H1 (cell line): ENCODE data around the gene OR6C70. TPM values are rescaled to one million over a fixed set of nuclear protein-coding genes. Genes with fewer than 3 reads are reported as not detected.
A peak's percentile ranks its signal among the peaks of the same experiment; 100 is the strongest.
"Not testable (repeated sequence)": the region's sequence is repeated elsewhere in the genome, so short reads cannot be mapped to it uniquely, and the experiment has no call there.

ENCODE experiments used
- CTCF ChIA-PET: fragments of 300-600 bp; sonication (Branson Sonifier 250); formaldehyde crosslinking; loops from one replicate; lab custom pipeline; 2021; ENCODE audit not compliant: partially characterized antibody; lab: Charles Lee
- POLR2A ChIA-PET: fragments of 300-600 bp; sonication (Branson Sonifier 250); formaldehyde crosslinking; loops from one replicate; lab custom pipeline; 2021; ENCODE audit warnings: inconsistent platforms; ENCODE audit not compliant: partially characterized antibody; lab: Charles Lee
- DNase-seq, 2 experiments: peaks; one replicate each; pipeline versions ENCODE4 v3.0.0 to v3.0.0-alpha.2; 2010 to 2022; ENCODE audit warnings: low spot score in 2 of 2, low read depth in 1 of 2, mixed read lengths in 1 of 2
- FAIRE-seq: peaks from 2 replicates; lab custom pipeline; 2011; peaks lifted over from hg19 to GRCh38; lab: Jason Lieb, UNC
- H2AFZ ChIP-seq: 2 replicates; pipeline ENCODE4 v1.8.1; 2012; ENCODE audit warnings: low read length, inconsistent platforms
- H2AK5ac ChIP-seq: 2 replicates; pipeline ENCODE4 v1.6.1; 2013; ENCODE audit warnings: low read depth, low read length
- H2BK120ac ChIP-seq: replicated peaks from 2 replicates; pipeline ENCODE3; 2013; ENCODE audit warnings: low read depth, low read length, inconsistent platforms
- H2BK12ac ChIP-seq: 2 replicates; pipeline ENCODE4 v1.6.1; 2013; ENCODE audit warnings: low read depth, low read length
- H2BK15ac ChIP-seq: 2 replicates; pipeline ENCODE4 v1.6.1; 2013; ENCODE audit warnings: low read length
- H2BK20ac ChIP-seq: 2 replicates; pipeline ENCODE4 v1.6.1; 2013; ENCODE audit warnings: low read length
- H2BK5ac ChIP-seq: 2 replicates; pipeline ENCODE4 v1.6.1; 2013; ENCODE audit warnings: low read depth, low read length
- H3K14ac ChIP-seq: 2 replicates; pipeline ENCODE4 v1.6.1; 2013; ENCODE audit warnings: inconsistent platforms; ENCODE audit not compliant: insufficient read length
- H3K18ac ChIP-seq: 2 replicates; pipeline ENCODE4 v1.6.1; 2013; ENCODE audit warnings: low read length; ENCODE audit errors: extremely low read depth
- H3K23ac ChIP-seq: 2 replicates; pipeline ENCODE4 v1.6.1; 2013; ENCODE audit warnings: inconsistent platforms; ENCODE audit not compliant: insufficient read length
- H3K23me2 ChIP-seq: 2 replicates; pipeline ENCODE4 v1.6.1; 2013; ENCODE audit warnings: low read depth, low read length
- H3K27ac ChIP-seq: 2 replicates; pipeline ENCODE4 v1.6.1; 2011; ENCODE audit warnings: low read depth, low read length, inconsistent platforms
- H3K27me3 ChIP-seq, 4 experiments: replicated peaks in 1 of 4; 1 replicate in 1 of 4; 2 replicates in 3 of 4; pipeline versions ENCODE4 v1.6.1 to v1.8.1; 2011 to 2013; ENCODE audit warnings: low read length in 3 of 4, mild to moderate bottlenecking in 3 of 4, inconsistent platforms in 2 of 4, mixed read lengths in 2 of 4, moderate library complexity in 1 of 4; ENCODE audit not compliant: control insufficient read depth in 3 of 4, insufficient read depth in 3 of 4; ENCODE audit errors: extremely low read depth in 1 of 4
- H3K36me3 ChIP-seq, 4 experiments: 2 replicates each; pipeline versions ENCODE4 v1.6.1 to v1.8.1; 2011 to 2013; ENCODE audit warnings: mild to moderate bottlenecking in 4 of 4, low read length in 3 of 4, moderate library complexity in 2 of 4, control low read depth in 1 of 4, inconsistent platforms in 1 of 4; ENCODE audit not compliant: insufficient read depth in 4 of 4, control insufficient read depth in 2 of 4
- H3K4ac ChIP-seq: replicated peaks from 2 replicates; pipeline ENCODE3; 2013; ENCODE audit warnings: low read length, low read depth, mixed read lengths, inconsistent platforms; ENCODE audit not compliant: insufficient read length
- H3K4me1 ChIP-seq, 4 experiments: replicated peaks in 1 of 4; 1 replicate in 1 of 4; 2 replicates in 3 of 4; pipeline versions ENCODE4 v1.6.1 to v1.8.1; 2011 to 2013; ENCODE audit warnings: low read length in 3 of 4, inconsistent platforms in 2 of 4, mixed read lengths in 1 of 4; ENCODE audit not compliant: insufficient read depth in 4 of 4, control insufficient read depth in 3 of 4
- H3K4me2 ChIP-seq, 2 experiments: 2 replicates each; pipeline versions ENCODE4 v1.6.1 to v1.8.1; 2011 to 2013; ENCODE audit warnings: low read depth in 2 of 2, low read length in 2 of 2, control low read depth in 1 of 2, inconsistent platforms in 1 of 2, mild to moderate bottlenecking in 1 of 2; ENCODE audit not compliant: insufficient read depth in 1 of 2
- H3K4me3 ChIP-seq, 4 experiments: fragments of 200-600, 300-600 bp in 1 of 4; sonication (generic), shearing (Covaris generic), sonication (Bioruptor Twin) in 1 of 4; 2 replicates each; pipeline versions ENCODE4 v1.5.1 to v1.8.1; 2011 to 2016; ENCODE audit warnings: low read length in 4 of 4, low read depth in 3 of 4, control low read depth in 2 of 4, inconsistent platforms in 2 of 4, mild to moderate bottlenecking in 2 of 4, mixed read lengths in 1 of 4, moderate library complexity in 1 of 4; ENCODE audit not compliant: insufficient read depth in 2 of 4; ENCODE audit errors: extremely low read depth in 1 of 4
- H3K56ac ChIP-seq: replicated peaks from 2 replicates; pipeline ENCODE3; 2013; ENCODE audit warnings: low read depth, mild to moderate bottlenecking, mixed read lengths, low read length, inconsistent platforms; ENCODE audit not compliant: insufficient read length
- H3K79me1 ChIP-seq: 2 replicates; pipeline ENCODE4 v1.6.1; 2013; ENCODE audit warnings: low read depth, low read length, control low read depth
- H3K79me2 ChIP-seq, 2 experiments: 2 replicates each; pipeline versions ENCODE4 v1.6.1 to v1.8.1; 2012 to 2013; ENCODE audit warnings: low read length in 2 of 2, mild to moderate bottlenecking in 2 of 2, inconsistent platforms in 1 of 2; ENCODE audit not compliant: insufficient read depth in 2 of 2, control insufficient read depth in 1 of 2
- H3K9ac ChIP-seq, 4 experiments: replicated peaks in 1 of 4; 1 replicate in 1 of 4; 2 replicates in 3 of 4; pipeline versions ENCODE4 v1.6.1 to v1.8.1; 2011 to 2013; ENCODE audit warnings: low read depth in 3 of 4, low read length in 3 of 4, control low read depth in 2 of 4, mild to moderate bottlenecking in 2 of 4, moderate library complexity in 2 of 4, inconsistent platforms in 1 of 4; ENCODE audit errors: extremely low read depth in 1 of 4
- H3K9me3 ChIP-seq, 2 experiments: 2 replicates each; pipeline versions ENCODE4 v1.6.1 to v1.8.1; 2012 to 2013; ENCODE audit warnings: mild to moderate bottlenecking in 2 of 2, moderate library complexity in 2 of 2, control low read depth in 1 of 2, inconsistent platforms in 1 of 2, low read depth in 1 of 2, low read length in 1 of 2, mixed read lengths in 1 of 2; ENCODE audit not compliant: insufficient read depth in 2 of 2
- H4K20me1 ChIP-seq, 2 experiments: replicated peaks in 1 of 2; 2 replicates each; pipeline versions ENCODE3 to v1.8.1; 2011 to 2013; ENCODE audit warnings: inconsistent platforms in 2 of 2, low read length in 2 of 2, mild to moderate bottlenecking in 1 of 2; ENCODE audit not compliant: insufficient read depth in 2 of 2, control insufficient read depth in 1 of 2
- H4K5ac ChIP-seq: 2 replicates; pipeline ENCODE4 v1.6.1; 2013; ENCODE audit warnings: low read length, low read depth, mixed read lengths, inconsistent platforms; ENCODE audit not compliant: insufficient read length
- H4K8ac ChIP-seq: 2 replicates; pipeline ENCODE4 v1.8.0; 2013; ENCODE audit warnings: mild to moderate bottlenecking, moderate library complexity, low read length, inconsistent platforms; ENCODE audit not compliant: insufficient read depth; ENCODE audit errors: extremely low read depth
- H4K91ac ChIP-seq: replicated peaks from 2 replicates; pipeline ENCODE3; 2013; ENCODE audit warnings: low read length, mixed read lengths, inconsistent platforms; ENCODE audit not compliant: insufficient read length
- EP300 ChIP-seq, 2 experiments: IDR thresholded peaks; 1 replicate in 1 of 2; 2 replicates in 1 of 2; pipeline ENCODE4 v1.6.1; 2011 to 2012; ENCODE audit warnings: low read depth in 2 of 2, low read length in 2 of 2, mild to moderate bottlenecking in 2 of 2, borderline replicate concordance in 1 of 2, inconsistent platforms in 1 of 2, moderate library complexity in 1 of 2
- WGBS, 2 experiments: shearing (Covaris generic) in 1 of 2; methylation state at CpG; one replicate each; pipeline versions ENCODE4 v1.1.6 to v1.1.7; 2013 to 2015; ENCODE audit warnings: low lambda C conversion rate in 2 of 2, mixed read lengths in 2 of 2, inconsistent platforms in 1 of 2, low coverage in 1 of 2, missing lambda C conversion rate in 1 of 2; ENCODE audit not compliant: insufficient replicate concordance in 2 of 2, insufficient coverage in 1 of 2, insufficient read length in 1 of 2; ENCODE audit errors: extremely low coverage in 1 of 2, missing lambda C conversion rate in 1 of 2; 5-methylcytosine and 5-hydroxymethylcytosine counted together
- polyA plus RNA-seq, 7 experiments: library from polyadenylated mRNA; depleted of rRNA in 3 of 7; stranded (reverse) in 5 of 7; unstranded in 2 of 7; fragments of >200 nt in 5 of 7; fragments of 200-250 nt in 2 of 7; gene quantifications; 1 replicate in 5 of 7; 2 replicates in 1 of 7; 4 replicates in 1 of 7; pipeline versions ENCODE4 v1.2.1 to v1.2.3, GENCODE V29; 2011 to 2013; ENCODE audit warnings: missing spikeins in 2 of 7, mixed read lengths in 2 of 7
- total RNA-seq: library from RNA; stranded (reverse); fragmentation: NEBNext Ultra II Directional; extraction: Animal tissue kit (Norgen Biotek cat#: 25700); gene quantifications from 2 replicates; pipeline ENCODE4 v1.2.1, GENCODE V29; 2021

Gene OR6C70
- total and polyA plus RNA-seq, 2 of the 8 experiments (the other 6 are each of a cell fraction or from before 2014, with no cell fraction given), result not detected

DNA sequence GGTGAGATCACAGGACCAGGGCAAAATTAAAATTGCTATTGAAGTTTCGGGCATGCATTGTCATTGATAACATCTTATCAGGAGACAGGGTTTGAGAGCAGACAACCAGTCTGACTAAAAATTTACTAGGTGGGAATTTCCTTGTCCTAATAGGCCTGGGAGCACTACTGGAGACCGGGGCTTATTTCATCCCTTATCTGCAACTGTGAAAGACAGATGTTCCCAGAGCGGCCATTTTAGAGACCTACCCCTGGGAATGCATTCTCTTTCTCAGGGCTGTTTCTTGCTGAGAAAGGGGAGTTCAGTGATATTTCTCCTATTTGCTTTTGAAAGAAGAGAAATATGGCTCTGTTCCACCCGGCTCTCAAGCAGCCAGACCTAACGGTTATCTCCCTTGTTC, 28.7 kb downstream of the OR6C70 start:
- FAIRE-seq, H2BK20ac ChIP-seq, H3K79me2 ChIP-seq, POLR2A ChIA-PET, H3K4me1 ChIP-seq, H2BK15ac ChIP-seq, H4K20me1 ChIP-seq, H3K18ac ChIP-seq, DNase-seq, H2BK5ac ChIP-seq, H3K27me3 ChIP-seq, H3K23ac ChIP-seq, H3K27ac ChIP-seq, H4K91ac ChIP-seq, H3K14ac ChIP-seq, H3K79me1 ChIP-seq, H3K4me3 ChIP-seq, H3K36me3 ChIP-seq, H2BK12ac ChIP-seq, H2AK5ac ChIP-seq, H3K56ac ChIP-seq, H3K4ac ChIP-seq, CTCF ChIA-PET, H3K9me3 ChIP-seq, H3K9ac ChIP-seq, H4K8ac ChIP-seq, H2BK120ac ChIP-seq, H3K23me2 ChIP-seq, H4K5ac ChIP-seq, H2AFZ ChIP-seq, H3K4me2 ChIP-seq: not testable (repeated sequence)
- WGBS, 2 experiments, result 82% methylated on average over 5 of the region's 5 CpGs; no CpG with 5 or more reads in 1 of the 2 experiments
- peak in 1 of 2 experiments; percentile 91; a peak in 1 of 3 replicates for TF ChIP-seq EP300 (IDR thresholded peaks at IDR 0.05; ENCODE audit: borderline replicate concordance in 1 of 2, low read depth in 2 of 2, low read length in 2 of 2)
